Activated naive CD4-positive, alpha-beta T cell treated with anti-CD3 and anti-CD28 coated beads, Interleukin-2, amount 10 ng/mL, durations not matched to agents 5 hours and 36 hours (primary cell): ENCODE data around the gene RGS11. TPM values are rescaled to one million over a fixed set of nuclear protein-coding genes. Genes with fewer than 3 reads are reported as not detected.

Experiments used
- total RNA-seq, 2 experiments: library from RNA; stranded (reverse); gene quantifications; one replicate each; pipeline ENCODE4 v1.2.3, GENCODE V29; 2021

Gene RGS11
- total RNA-seq = not detected

DNA sequence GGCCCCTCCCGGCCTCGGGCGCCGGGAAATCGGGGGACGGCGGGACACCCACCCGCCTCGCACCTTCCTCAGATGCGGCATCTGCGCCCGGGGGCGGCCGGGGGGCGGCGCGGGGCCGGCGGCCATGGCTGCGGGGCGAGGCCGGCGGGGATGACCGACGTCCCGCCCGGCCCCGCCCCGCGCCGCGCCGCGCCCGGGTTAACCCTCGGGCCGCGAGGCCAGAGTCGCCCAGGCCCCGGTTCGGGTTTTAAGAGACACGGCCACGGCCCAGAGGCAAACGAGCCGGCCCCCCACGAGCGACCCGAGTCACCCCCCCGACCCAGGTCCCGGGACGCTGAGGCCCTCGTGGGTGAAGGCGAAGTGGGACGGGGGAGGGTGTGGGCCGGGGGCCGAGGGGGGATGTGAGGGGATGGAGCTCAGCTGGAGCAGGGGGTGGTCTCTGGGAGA lies at the start of gene RGS11:
TSS of gene RGS11 (minus strand) at position 159 of the 447 bp plus-strand sequence. CDS start at position 126, 33 bp downstream.

DNA sequence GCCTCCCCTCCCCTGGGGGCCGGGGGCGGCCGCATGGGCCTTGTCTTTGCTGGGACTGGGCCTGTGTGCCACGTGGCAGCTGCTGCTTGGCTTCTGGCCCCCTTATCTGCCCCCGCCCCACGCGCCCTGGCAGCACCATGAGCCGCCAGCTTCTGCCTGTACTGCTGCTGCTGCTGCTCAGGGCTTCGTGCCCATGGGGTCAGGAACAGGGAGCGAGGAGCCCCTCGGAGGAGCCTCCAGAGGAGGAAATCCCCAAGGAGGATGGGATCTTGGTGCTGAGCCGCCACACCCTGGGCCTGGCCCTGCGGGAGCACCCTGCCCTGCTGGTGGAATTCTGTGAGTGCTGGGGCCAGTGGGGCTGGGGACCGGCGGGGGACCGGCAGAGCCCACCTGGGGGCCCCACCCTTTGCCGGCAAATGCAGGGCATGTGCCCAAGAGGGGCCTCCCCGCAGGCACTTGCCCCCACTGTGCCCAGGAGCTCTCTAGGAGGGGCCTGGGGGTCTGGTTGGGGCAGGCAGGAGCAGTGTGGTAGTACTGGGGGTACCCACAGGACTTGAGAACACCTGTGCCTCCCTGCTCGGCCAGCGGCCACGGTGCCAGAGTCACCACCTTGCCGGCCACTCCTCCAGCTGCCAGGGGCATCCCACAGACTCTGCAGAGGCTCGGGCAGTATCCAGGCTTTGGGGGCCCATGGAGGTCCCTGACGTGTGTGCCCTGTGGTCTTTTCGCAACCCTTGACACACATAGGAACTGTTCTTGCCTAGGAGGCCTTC lies 7.5 kb upstream of the RGS11 start, which contains the start of gene PDIA2:
TSS of gene PDIA2 (plus strand) at position 132 of the 773 bp plus-strand sequence. CDS start at position 138, 6 bp downstream.

DNA sequence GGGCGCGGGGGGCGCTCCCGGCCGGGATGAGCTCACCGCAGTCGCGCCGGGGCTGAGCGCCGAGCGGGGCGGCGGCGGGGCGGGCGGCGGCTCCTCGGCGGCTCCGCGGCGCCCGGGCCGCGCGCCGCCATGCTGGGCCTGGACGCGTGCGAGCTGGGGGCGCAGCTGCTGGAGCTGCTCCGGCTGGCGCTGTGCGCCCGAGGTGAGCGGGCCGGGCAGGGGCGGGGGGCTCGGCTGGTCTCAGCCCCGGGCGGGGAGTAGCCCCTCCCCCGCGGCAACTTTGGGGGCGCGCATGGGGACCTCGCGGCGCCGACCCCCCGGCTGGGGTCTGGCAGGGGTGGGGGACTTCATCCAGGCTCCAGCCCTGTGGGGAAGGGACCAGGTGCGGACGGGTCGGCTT lies 4.8 kb upstream of the RGS11 start, which contains the start of gene ARHGDIG:
TSS of gene ARHGDIG (plus strand) at position 40 of the 400 bp plus-strand sequence. CDS start at position 130, 90 bp downstream.

DNA sequence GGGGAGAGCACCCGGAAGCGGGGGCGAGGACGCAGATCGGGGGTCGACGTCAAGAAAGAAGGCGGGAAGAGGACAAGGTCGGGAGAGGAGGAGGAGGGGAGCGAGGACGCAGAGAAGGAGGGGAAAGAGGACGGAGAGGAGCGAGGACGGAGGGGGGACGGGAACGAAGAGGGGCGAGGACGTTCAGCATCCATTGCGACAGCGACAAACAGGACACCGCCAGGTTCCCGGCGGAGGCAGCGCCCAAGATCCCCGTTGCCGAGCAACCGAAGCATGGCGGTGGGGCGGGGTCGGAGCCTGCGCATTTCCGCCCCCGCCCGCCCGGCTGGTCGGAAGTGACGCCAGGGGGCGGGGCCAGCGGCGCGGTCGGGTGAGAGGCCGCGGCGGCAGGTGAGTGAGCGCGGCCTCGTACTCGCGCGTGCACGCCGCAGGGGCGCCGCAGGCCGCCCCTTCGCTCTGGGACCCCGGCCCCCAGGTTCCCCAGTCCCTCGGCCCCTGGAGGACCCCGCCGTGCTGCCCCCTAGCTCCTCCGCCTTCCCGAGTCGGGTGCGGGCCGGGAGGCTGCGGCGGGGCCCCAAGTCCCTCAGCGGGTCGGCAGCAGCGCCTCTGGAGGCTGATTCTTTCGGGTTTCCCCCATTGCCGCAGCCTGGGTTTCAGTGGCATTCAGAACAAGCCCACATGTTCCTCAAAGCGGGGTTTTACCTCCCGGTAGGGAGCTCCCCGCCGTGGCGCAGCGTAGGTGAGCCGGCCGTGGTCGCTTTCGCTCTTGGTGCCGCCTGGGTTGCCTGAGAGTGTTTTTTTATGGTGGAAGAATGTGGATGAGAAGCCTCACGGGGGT lies 41.1 kb downstream of the RGS11 start, which contains the start of gene FAM234A:
TSS of gene FAM234A (plus strand) at position 354 of the 838 bp plus-strand sequence. CDS start 19,593 bp downstream, outside the sequence.

GRCh38 chr16:228852-229730 lies 46.7 kb downstream of the RGS11 start, which contains the start of gene LUC7L:
Gene LUC7L, minus strand, starts transcription at chr16:229449. Its CDS starts 110 bp downstream, at chr16:229339.

Other genes with a start within 250 kb of the RGS11 start
- gene POLR3K, start 222.3 kb downstream of the RGS11 start, total RNA-seq = 10 to 100 TPM; 24.9 to 26.6 TPM
- 10 to 100 TPM; 33.7 to 34.8 TPM for gene SNRNP25, start 222.1 kb downstream of the RGS11 start, total RNA-seq
- under 1 TPM in 1 of 2 experiments, not detected in 1; 0.31 TPM for gene RHBDF1, start 203.3 kb downstream of the RGS11 start, total RNA-seq
- gene MPG, start 197.7 kb downstream of the RGS11 start, total RNA-seq = 10 to 100 TPM; 52.5 to 54.2 TPM
- 10 to 100 TPM; 33.7 to 35.3 TPM for gene NPRL3, start 137.3 kb downstream of the RGS11 start, total RNA-seq
- gene HBZ, start 123.3 kb downstream of the RGS11 start, total RNA-seq = not detected
- not detected for gene HBM, start 110.0 kb downstream of the RGS11 start, total RNA-seq
- gene HBA2, start 103.1 kb downstream of the RGS11 start, total RNA-seq = not detected
- not detected for gene HBA1, start 99.3 kb downstream of the RGS11 start, total RNA-seq
- not detected for gene HBQ1, start 95.5 kb downstream of the RGS11 start, total RNA-seq
- gene LUC7L, start 46.5 kb downstream of the RGS11 start, total RNA-seq = 10 to 100 TPM; 66.4 to 67.5 TPM
- gene FAM234A, start 41.1 kb downstream of the RGS11 start, total RNA-seq = 10 to 100 TPM; 28.8 to 29.6 TPM
- gene ARHGDIG, start 4.6 kb upstream of the RGS11 start, total RNA-seq = not detected
- not detected for gene PDIA2, start 7.2 kb upstream of the RGS11 start, total RNA-seq
- 10 to 100 TPM; 27.4 to 29.2 TPM for gene AXIN1, start 76.8 kb upstream of the RGS11 start, total RNA-seq
- gene MRPL28, start 94.6 kb upstream of the RGS11 start, total RNA-seq = 10 to 100 TPM; 53.4 to 56.3 TPM
- gene PGAP6, start 106.0 kb upstream of the RGS11 start, total RNA-seq = 10 to 100 TPM; 79.5 to 81.5 TPM
- 10 to 100 TPM; 40.7 to 43.4 TPM for gene NME4, start 121.3 kb upstream of the RGS11 start, total RNA-seq
- gene DECR2, start 125.9 kb upstream of the RGS11 start, total RNA-seq = 1 to 10 TPM; 5.0 to 6.0 TPM
- 10 to 100 TPM; 22.0 to 24.6 TPM for gene RAB11FIP3, start 149.7 kb upstream of the RGS11 start, total RNA-seq